IPS DF 6.9 (cell line): ENCODE data around the gene MCRIP2.

Experiments
- DNase-seq: peaks from one replicate; pipeline ENCODE4 v3.0.0-alpha.2; 2013; ENCODE audit warnings: low read depth, low spot score
- H3K27ac ChIP-seq: one replicate; pipeline ENCODE4 v1.5.1; 2013; ENCODE audit warnings: low read length, control low read depth
- H3K27me3 ChIP-seq: 2 replicates; pipeline ENCODE4 v1.6.1; 2013; ENCODE audit warnings: mild to moderate bottlenecking, low read length; ENCODE audit not compliant: control insufficient read depth, insufficient read depth
- H3K36me3 ChIP-seq: 2 replicates; pipeline ENCODE4 v1.6.1; 2013; ENCODE audit warnings: low read length; ENCODE audit not compliant: control insufficient read depth, insufficient read depth
- H3K4me1 ChIP-seq: 2 replicates; pipeline ENCODE4 v1.6.1; 2013; ENCODE audit warnings: low read length; ENCODE audit not compliant: control insufficient read depth, insufficient read depth
- H3K4me3 ChIP-seq: 2 replicates; pipeline ENCODE4 v1.5.1; 2013; ENCODE audit warnings: mild to moderate bottlenecking, low read length
- H3K9me3 ChIP-seq: 2 replicates; pipeline ENCODE4 v1.6.1; 2013; ENCODE audit warnings: low read length, inconsistent platforms; ENCODE audit not compliant: control insufficient read depth, insufficient read depth
- WGBS: extraction: QIAGEN DNeasy Blood & Tissue Kit; methylation state at CpG from one replicate; pipeline ENCODE4 v1.1.7; 2013; ENCODE audit warnings: mixed read lengths, missing lambda C conversion rate; ENCODE audit not compliant: insufficient read length, insufficient coverage; 5-methylcytosine and 5-hydroxymethylcytosine counted together

MCRIP2 gene

GRCh38 chr16:651844-652243 lies 10.2 kb downstream of the MCRIP2 start:
- DNase-seq, result no peak
- Histone ChIP-seq H3K9me3 (no peaks in the 10 kb centered on the region), H3K27ac (no peak overlapping the region), H3K4me1 (peaks cover 2% of the 10 kb centered on the region; the same call in 1 of the 2 replicates), H3K4me3 (no peak overlapping the region), H3K27me3 (no peaks in the 10 kb centered on the region), H3K36me3 (peaks cover 9% of the 10 kb centered on the region)
- no CpG with 5 or more reads among the region's 22 CpGs for WGBS

GRCh38 chr16:652454-653305 lies 11.1 kb downstream of the MCRIP2 start:
- WGBS, result no CpG with 5 or more reads among the region's 28 CpGs
- no peak overlapping the region for H3K27ac ChIP-seq
- H3K9me3 ChIP-seq, result no peaks in the 10 kb centered on the region
- no peak overlapping the region for H3K4me3 ChIP-seq
- H3K36me3 ChIP-seq, result peaks cover 9% of the 10 kb centered on the region
- peaks cover 2% of the 10 kb centered on the region; the same call in 1 of the 2 replicates for H3K4me1 ChIP-seq
- H3K27me3 ChIP-seq, result no peaks in the 10 kb centered on the region
- no peak for DNase-seq

- Histone ChIP-seq H3K9me3 (no peaks in the 10 kb centered on the region), H3K27ac (no peak overlapping the region), H3K36me3 (peaks cover 12% of the 10 kb centered on the region), H3K27me3 (no peaks in the 10 kb centered on the region), H3K4me3 (no peak overlapping the region), H3K4me1 (no peaks in the 10 kb centered on the region; the same call in 1 of the 2 replicates)
- no peak for DNase-seq
- no CpG with 5 or more reads among the region's 12 CpGs for WGBS
Observed at GRCh38 chr16:654034-654433, 12.4 kb downstream of the MCRIP2 start.

GRCh38 chr16:657487-657886 lies 15.9 kb downstream of the MCRIP2 start:
- DNase-seq, result no peak
- peaks cover 6% of the 10 kb centered on the region for H3K4me1 ChIP-seq
- H3K27ac ChIP-seq, result no peak overlapping the region
- no peak overlapping the region for H3K4me3 ChIP-seq
- no peaks in the 10 kb centered on the region for H3K27me3 ChIP-seq
- no CpG with 5 or more reads among the region's 22 CpGs for WGBS
- peaks cover 14% of the 10 kb centered on the region for H3K36me3 ChIP-seq
- no peaks in the 10 kb centered on the region for H3K9me3 ChIP-seq

- DNase-seq, result no peak
- no peaks in the 10 kb centered on the region for H3K27me3 ChIP-seq
- no peaks in the 10 kb centered on the region for H3K9me3 ChIP-seq
- H3K36me3 ChIP-seq, result peaks cover 14% of the 10 kb centered on the region
- no peak overlapping the region for H3K4me3 ChIP-seq
- WGBS, result no CpG with 5 or more reads among the region's 35 CpGs
- H3K27ac ChIP-seq, result no peak overlapping the region
- peaks cover 6% of the 10 kb centered on the region for H3K4me1 ChIP-seq
Observed at GRCh38 chr16:658679-659571, 17.3 kb downstream of the MCRIP2 start.

DNA sequence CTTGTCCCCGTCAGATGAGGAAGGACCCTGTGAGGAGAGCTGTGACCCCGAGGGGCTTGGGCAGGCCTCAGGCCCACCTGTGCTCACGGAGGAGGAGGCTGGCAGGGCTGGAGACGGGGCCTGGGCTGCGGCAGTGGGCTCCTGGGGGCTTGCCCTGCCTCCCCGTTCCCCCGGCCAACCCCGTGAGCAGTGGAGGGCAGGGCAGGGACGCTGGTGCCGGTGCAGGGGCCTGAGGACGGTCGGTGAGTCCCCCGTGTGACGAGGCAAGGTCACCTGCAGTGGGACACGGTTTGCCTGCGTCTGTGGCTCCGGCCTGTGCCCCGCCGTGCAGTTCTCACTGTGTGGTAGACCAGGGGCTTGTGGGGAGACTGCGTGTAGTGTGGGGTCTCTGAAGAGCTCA lies 18.0 kb downstream of the MCRIP2 start:
- Histone ChIP-seq H3K4me3 (no peak overlapping the region), H3K27me3 (no peaks in the 10 kb centered on the region), H3K36me3 (peaks cover 14% of the 10 kb centered on the region), H3K27ac (no peak overlapping the region), H3K4me1 (peaks cover 6% of the 10 kb centered on the region), H3K9me3 (no peaks in the 10 kb centered on the region)
- DNase-seq, result no peak
- no CpG with 5 or more reads among the region's 20 CpGs for WGBS

GRCh38 chr16:660132-660458 lies 18.5 kb downstream of the MCRIP2 start:
- no peak overlapping the region for H3K27ac ChIP-seq
- no peaks in the 10 kb centered on the region for H3K27me3 ChIP-seq
- H3K4me1 ChIP-seq, result peaks cover 6% of the 10 kb centered on the region
- H3K4me3 ChIP-seq, result no peak overlapping the region
- H3K36me3 ChIP-seq, result peaks cover 10% of the 10 kb centered on the region
- WGBS, result no CpG with 5 or more reads among the region's 6 CpGs
- no peaks in the 10 kb centered on the region for H3K9me3 ChIP-seq
- no peak for DNase-seq

DNA sequence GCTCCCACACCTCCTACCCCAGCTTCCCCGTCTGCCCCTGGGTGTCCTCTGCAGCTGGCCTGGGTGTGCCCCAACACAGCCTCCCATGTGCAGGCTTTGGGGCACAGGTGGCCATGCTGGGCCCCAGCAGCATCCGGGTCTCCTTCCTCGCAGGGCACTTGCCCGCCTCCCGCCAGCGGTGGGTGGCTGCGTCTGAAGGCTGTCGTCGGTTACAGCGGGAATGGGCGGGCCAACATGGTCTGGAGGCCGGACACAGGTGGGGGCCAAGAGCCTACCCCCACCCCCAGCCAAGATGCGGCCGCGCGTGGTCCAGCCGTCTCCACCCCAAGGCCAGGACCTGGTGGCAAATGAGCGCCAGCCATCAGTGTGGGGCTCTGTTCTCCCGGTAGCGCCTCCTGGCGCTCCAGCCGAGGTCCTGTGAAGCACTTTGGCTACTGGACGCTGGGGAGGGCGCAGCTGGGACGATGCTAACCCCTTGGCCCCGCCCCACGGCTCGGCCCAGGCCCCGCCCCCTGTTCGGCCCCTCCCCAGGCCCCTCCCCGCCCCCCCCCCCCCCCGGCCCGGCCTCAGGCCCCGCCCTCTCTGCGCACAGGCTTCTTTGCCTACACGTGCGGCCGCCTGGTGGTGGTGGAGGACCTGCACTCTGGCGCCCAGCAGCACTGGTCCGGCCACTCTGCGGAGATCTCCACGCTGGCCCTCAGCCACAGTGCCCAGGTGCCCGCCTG lies 19.0 kb downstream of the MCRIP2 start:
- Histone ChIP-seq H3K27me3 (no peaks in the 10 kb centered on the region), H3K4me3 (peak overlapping the region; percentile 4; the same call in 1 of the 2 replicates), H3K9me3 (no peaks in the 10 kb centered on the region), H3K27ac (no peak overlapping the region), H3K4me1 (peaks cover 6% of the 10 kb centered on the region), H3K36me3 (peaks cover 6% of the 10 kb centered on the region)
- no CpG with 5 or more reads among the region's 43 CpGs for WGBS
- no peak for DNase-seq

- WGBS, result no CpG with 5 or more reads among the region's 35 CpGs
- no peak overlapping the region for H3K4me3 ChIP-seq
Observed at GRCh38 chr16:661184-661821, 19.7 kb downstream of the MCRIP2 start.

GRCh38 chr16:662095-662494 lies 20.5 kb downstream of the MCRIP2 start:
- Histone ChIP-seq H3K27ac (no peak overlapping the region), H3K27me3 (no peaks in the 10 kb centered on the region), H3K4me1 (peaks cover 6% of the 10 kb centered on the region), H3K36me3 (peaks cover 5% of the 10 kb centered on the region; the same call in 1 of the 2 replicates), H3K4me3 (no peak overlapping the region), H3K9me3 (no peaks in the 10 kb centered on the region)
- no CpG with 5 or more reads among the region's 19 CpGs for WGBS
- DNase-seq, result no peak

More at GRCh38 chr16:661184-661821, 19.7 kb downstream of the MCRIP2 start:
- Histone ChIP-seq H3K27me3 (no peaks in the 10 kb centered on the region), H3K27ac (no peak overlapping the region), H3K4me1 (peaks cover 6% of the 10 kb centered on the region), H3K9me3 (no peaks in the 10 kb centered on the region), H3K36me3 (peaks cover 5% of the 10 kb centered on the region; the same call in 1 of the 2 replicates)
- no peak for DNase-seq
